Measurements from ENCODE around the gene SERPINB1. TPM values are rescaled to one million over a fixed set of nuclear protein-coding genes. Genes with fewer than 3 reads are reported as not detected.

SERPINB1 gene
- total and polyA plus RNA-seq, 2 experiments from 2014 or later: 5.6 to 6.5 TPM

GRCh38 chr6:2890976-2891767 is 49.5 kb upstream of the SERPINB1 start (continued):
- TF ChIP-seq CTCF (conservative IDR thresholded peaks at IDR 0.05; ENCODE audit: low read depth in 2 of 2) (no peak), EZH2 (IDR thresholded peaks at IDR 0.05; ENCODE audit: low read depth, unreplicated experiment) (no peak), ZNF114 (CRISPR knock-in tag; IDR thresholded peaks at IDR 0.05) (no peak), ETS1 (IDR thresholded peaks at IDR 0.05) (no peak)

GRCh38 chr6:2885967-2886735 is 44.5 kb upstream of the SERPINB1 start:
- Mint-ChIP-seq H3K9me3 (peaks cover 3% of the 10 kb centered on the region; the same call in 2 of the 3 replicates), H3K4me1 (peaks cover 18% of the 10 kb centered on the region), H3K4me3 (no peak overlapping the region), H3K27me3 (ENCODE audit: insufficient read depth, low read depth, poor library complexity) (no peaks in the 10 kb centered on the region), H3K36me3 (ENCODE audit: low read depth) (peaks cover 15% of the 10 kb centered on the region), H3K27ac (no peak overlapping the region)
- no peak overlapping the region for H3K27ac ChIP-seq (ENCODE audit: low read depth)
- H3K4me1 ChIP-seq (ENCODE audit: insufficient read depth): peaks cover 20% of the 10 kb centered on the region
- TF ChIP-seq EZH2phosphoT487 (IDR thresholded peaks at IDR 0.05; ENCODE audit: unreplicated experiment) (no peak), POLR2AphosphoS5 (IDR thresholded peaks at IDR 0.05; ENCODE audit: low read depth) (no peak), JUNB (IDR thresholded peaks at IDR 0.05; ENCODE audit: unreplicated experiment) (no peak), CTCF (conservative IDR thresholded peaks at IDR 0.05; ENCODE audit: low read depth in 2 of 2) (no peak), STAT1 (IDR thresholded peaks at IDR 0.05; ENCODE audit: unreplicated experiment) (no peak), REST (IDR thresholded peaks at IDR 0.05; ENCODE audit: unreplicated experiment) (no peak), CREB1 (CRISPR knock-in tag; IDR thresholded peaks at IDR 0.05; ENCODE audit: low read depth) (no peak), ZNF331 (CRISPR knock-in tag; IDR thresholded peaks at IDR 0.05; ENCODE audit: low read depth) (no peak), ZNF114 (CRISPR knock-in tag; IDR thresholded peaks at IDR 0.05) (no peak), EZH2 (IDR thresholded peaks at IDR 0.05; ENCODE audit: low read depth, unreplicated experiment) (no peak), NANOG (IDR thresholded peaks at IDR 0.05; ENCODE audit: borderline replicate concordance) (no peak)
- ATAC-seq (no peak), DNase-seq (ENCODE audit: low spot score) (no peak)
- no peak overlapping the region for H3K4me2 ChIP-seq
- H3K4me3 ChIP-seq: no peak overlapping the region
- no peaks in the 10 kb centered on the region for H3K27me3 ChIP-seq (ENCODE audit: insufficient read depth)
- no peaks in the 10 kb centered on the region for H4K20me1 ChIP-seq (replicated peaks; ENCODE audit: insufficient read depth)
- no peak overlapping the region for H2AFZ ChIP-seq
- no peaks in the 10 kb centered on the region; the same call in 1 of the 2 replicates for H3F3A ChIP-seq (replicated peaks; ENCODE audit: low read depth)
- H3K9me2 ChIP-seq (ENCODE audit: insufficient read depth): 0 out of 2 replicates have a peak, but pooled peaks cover 5% of the 10 kb centered on the region
- H3K79me2 ChIP-seq (replicated peaks; ENCODE audit: insufficient read depth): no peaks in the 10 kb centered on the region
- H3K36me3 ChIP-seq (ENCODE audit: insufficient read depth): peaks cover 5% of the 10 kb centered on the region; the same call in 1 of the 2 replicates

Data from GM23338 (cell line).